GM11168 (cell line): Measurements from ENCODE around the gene COL26A1.

Experiments used
- in situ Hi-C: fragments of 300-500 bp; cut with MboI; formaldehyde crosslinking; loops from one replicate; pipeline ENCODE4 v1.12.0; 2022; ENCODE audit warnings: low sequenced_read_pairs; ENCODE audit not compliant: unreplicated experiment

COL26A1 gene

DNA sequence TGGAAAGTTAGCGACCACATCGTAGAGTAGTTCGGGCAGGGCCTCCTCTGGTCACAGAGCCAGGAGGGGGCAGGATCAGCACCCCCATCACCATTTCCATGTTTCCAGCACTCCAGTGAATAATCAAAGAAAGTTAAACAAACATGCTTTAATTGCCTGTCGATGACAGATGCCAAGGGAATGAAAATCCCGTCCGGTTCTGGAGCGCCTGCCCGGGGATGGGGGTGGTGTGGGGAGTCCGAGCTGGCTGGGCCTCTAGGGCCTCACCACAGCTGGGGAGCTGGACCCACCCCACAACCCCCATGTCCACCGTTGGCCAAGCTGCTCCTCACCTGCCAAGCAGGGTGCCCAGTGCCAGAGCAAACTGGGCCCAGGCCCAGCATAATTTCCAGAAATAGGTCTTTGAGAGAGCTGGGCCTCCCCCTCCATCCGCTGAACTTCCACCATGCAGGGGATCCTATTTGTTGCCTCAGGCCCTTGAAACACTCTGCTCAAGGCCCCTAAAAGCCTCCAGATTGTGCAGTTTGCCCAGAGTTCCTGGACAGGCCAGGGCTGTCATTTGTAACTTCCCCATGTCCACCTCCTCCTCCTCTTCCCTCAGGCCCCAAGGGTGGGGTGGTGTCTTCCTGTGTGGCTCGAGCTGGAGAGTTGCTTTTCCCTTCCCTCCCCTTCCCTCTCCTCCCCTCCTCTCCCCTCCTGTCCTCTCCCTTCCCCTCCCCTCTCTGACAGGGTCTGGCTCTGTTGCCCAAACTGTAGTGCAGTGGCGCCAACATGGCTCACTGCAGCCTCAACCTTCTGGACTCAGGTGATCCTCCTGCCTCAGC is 165.4 kb downstream of the COL26A1 start:
- in situ Hi-C loops: loop anchor here (25.0 kb wide), 1 partner anchor 859 kb away; the partner anchor contains the start of gene PRKRIP1

DNA sequence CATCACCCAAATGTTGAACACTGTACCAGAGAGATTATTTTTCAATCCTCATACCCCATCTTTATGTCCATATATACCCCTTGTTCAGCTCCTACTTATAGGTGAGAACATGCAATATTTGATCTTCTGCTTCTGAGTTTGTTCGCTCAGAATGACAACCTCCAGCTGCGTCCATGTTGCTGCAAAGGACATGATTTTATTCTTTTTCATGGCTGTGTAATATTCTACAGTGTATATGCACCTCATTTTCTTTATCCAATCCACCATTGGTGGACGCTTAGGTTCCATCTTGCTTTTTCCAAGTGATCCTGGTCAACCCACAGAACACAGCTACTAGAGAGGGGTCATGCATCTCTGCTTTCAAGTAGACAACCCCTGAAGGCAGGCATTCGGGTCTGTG is 166.9 kb downstream of the COL26A1 start:
- in situ Hi-C loops: loop anchor here (25.0 kb wide), 1 partner anchor 858 kb away; the partner anchor contains the start of gene PRKRIP1

DNA sequence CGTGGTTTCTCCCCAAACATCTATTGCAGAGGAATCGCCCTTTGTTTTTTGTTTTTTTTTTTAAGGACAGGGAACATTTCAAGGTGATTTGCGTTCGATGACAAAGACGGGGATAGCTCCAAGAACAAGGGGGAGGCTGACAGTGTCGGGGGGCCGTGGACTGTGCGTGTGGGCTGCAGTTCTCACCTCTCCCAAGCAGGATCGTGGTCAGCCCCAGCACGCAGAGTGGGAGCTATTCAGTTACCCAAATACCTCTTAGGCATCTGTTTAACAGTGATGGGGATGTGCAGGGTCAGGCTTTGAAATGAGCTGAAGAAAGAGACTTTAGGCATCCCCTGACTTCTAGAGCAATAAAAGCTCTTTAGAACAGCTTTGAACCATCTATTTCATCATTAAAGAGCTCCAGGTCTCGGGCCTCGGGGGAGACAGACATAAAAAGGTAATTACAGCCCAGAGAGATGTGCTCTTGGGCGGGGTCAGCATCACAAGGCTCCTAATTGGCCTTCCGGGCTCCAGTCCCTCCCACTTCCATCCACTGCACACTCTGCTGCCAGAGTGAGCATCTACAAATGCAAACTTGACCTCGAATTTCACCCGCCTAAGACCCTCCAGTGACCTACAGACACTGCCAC is 169.2 kb downstream of the COL26A1 start:
- in situ Hi-C loops: loop anchor here (25.0 kb wide), 1 partner anchor 855 kb away; the partner anchor contains the start of gene PRKRIP1

DNA sequence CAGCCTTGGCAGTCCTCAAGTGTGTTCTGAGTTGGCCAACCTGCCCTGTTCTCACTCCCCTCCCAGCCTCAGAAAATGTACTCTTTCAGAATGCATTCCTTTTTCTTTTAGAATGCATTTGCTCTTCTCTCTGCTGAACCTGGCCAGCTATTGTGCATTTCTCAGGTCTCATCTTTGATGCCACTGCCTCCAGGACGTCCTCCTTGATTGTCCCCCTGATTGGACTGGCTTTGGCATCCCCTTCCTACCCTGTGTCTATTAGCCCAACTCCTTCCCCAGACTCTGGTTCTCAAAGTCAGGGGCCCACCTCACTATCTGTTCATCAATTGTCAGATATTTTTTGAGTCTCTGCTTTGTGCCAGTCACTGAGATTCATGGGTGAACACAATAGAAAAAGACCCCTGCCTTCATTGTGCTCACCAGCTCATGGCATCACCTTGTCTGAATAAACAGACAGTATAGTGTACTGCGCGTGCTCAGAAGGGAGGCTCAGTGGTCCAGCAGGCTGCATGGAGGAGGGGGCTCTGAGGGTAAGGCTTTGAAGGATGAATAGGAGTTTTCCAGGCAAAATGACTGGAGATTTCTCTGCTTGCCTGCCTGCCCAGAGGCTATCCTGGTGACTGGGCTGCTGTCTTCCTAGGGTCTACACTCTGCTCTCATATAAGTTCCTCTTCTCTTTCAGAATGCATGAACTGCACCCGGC is 169.9 kb downstream of the COL26A1 start:
- in situ Hi-C loops: loop anchor here (25.0 kb wide), 1 partner anchor 855 kb away; the partner anchor contains the start of gene PRKRIP1

DNA sequence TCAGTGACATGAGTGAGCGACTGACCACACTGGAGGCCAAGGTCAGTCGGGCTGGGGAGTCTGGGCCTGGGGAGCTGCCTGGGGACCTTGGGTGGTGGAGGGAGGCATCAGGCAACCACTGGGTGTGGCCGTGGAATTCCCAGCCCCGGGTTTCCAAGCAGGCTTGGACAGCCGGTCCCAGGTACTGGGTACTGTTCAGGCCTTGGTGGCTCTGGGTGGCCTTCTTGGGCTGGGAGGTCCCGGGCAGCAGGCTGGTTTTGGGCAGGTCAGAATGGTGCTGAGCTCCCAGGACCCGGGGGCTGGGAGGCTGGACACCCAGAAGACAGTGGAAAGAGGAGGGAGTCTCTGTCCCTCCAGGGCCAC is 170.4 kb downstream of the COL26A1 start:
- in situ Hi-C loops: loop anchor here (25.0 kb wide), 1 partner anchor 854 kb away; the partner anchor contains the start of gene PRKRIP1

DNA sequence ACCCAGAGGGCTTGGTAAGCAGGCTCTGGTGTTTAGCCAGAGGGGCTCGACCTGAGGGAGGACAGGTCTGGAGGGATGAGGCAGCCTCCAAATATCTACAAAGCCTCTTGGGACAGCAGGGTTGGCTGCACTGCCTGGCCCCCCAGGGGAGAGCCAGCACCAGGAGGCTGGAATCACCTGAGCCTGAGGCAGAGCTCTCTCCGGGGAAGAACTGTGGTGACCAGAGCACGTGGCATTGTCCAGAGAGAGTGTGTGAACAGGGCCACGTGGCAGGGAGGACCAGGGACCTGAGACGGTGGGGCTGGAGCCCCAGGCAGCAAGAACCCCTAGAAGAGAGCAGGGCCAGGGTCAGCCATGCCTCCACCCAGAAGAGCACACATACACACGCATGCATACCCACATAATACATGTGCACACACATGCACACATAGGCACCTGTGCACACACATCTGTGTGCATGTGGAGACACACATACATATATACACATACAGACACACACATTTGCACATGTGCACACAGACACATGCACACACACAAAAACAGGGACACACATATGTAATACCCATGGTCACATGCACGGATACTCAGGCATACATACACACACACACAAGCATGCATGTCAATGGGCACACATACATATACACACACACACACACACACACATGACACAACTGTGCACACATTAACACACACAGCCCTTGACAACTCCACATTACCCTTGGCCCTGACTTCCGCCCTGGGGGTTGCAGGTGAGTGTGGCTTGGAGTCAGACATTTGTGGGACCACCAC is 171.5 kb downstream of the COL26A1 start:
- in situ Hi-C loops: loop anchor here (25.0 kb wide), 1 partner anchor 853 kb away; the partner anchor contains the start of gene PRKRIP1

DNA sequence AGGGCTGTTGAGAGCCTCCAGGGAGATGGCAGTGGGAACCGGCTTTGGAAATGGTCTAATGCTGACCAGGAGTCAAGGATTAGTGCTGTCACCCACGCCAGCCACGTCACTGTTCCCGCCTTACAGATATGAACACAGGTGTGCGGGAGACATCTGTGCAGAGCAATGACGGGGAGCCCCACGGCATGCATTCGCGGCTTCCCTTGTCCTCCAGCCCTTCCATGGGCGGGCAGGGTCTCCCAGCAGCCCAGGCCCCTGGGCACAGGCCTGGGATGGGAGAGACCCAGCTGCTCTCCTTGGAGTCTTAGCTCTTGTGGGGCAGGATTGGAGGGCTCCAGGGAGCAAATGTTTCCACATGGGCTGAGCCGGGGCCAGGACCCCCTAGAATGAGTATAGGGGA is 172.2 kb downstream of the COL26A1 start:
- in situ Hi-C loops: loop anchor here (25.0 kb wide), 1 partner anchor 852 kb away; the partner anchor contains the start of gene PRKRIP1

DNA sequence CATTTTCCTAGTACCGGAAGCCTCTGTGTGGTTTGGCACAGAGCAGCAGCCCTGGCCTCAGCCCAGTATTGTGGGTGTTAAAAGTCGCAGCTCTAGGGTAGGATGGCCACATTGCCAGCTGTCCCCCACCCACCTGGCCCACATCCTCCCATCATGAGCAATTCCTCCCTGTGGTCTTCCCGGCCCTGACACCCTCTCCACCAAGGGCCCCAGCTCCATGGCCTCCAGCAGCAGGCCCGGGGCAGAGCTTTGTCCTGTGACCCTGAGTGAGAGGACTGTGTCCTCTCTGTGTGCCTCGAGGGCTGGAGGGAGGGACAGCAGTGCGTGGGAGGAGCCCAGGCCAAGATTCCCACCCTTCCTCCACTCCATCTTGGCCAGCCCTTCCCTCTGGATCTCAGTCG is 172.7 kb downstream of the COL26A1 start:
- in situ Hi-C loops: loop anchor here (25.0 kb wide), 1 partner anchor 852 kb away; the partner anchor contains the start of gene PRKRIP1

DNA sequence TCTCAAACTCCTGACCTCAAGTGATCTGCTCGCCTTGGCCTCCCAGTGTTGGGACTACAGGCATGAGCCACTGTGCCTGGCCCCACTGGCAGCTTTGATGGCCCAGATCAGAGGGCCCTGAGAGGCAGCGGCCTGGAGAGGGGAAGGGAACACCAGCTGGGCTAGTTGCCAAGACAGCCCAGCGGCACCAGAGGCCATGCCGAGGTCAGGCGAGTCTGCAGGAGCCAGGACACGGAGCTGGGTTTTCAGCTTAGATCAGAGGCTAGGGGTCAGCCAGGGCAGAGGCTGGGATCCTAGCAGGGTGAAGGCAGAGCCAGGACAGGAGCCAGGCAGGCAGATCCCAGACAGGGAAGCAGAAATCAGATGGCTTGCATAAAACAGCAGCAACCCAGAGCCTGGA is 173.6 kb downstream of the COL26A1 start:
- in situ Hi-C loops: loop anchor here (25.0 kb wide), 1 partner anchor 851 kb away; the partner anchor contains the start of gene PRKRIP1

DNA sequence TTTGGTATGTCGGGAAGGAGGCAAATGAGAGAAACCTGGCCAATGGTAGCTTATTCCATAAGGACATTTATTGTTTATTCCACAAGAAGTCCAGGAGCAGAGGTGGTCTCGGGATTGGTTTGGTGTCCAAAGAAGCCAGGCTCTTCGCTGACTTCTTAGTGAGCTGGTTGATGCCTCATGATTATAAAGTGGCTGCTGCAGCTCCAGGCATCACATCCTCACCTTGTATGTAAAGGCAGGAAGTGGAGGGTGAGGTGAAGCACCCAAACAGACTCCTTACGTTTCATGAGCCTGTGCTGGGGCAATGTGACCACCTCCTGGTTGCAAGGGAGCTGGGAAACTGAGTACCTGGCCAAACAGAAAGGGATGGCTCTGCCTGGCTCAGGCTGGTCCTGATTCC is 174.0 kb downstream of the COL26A1 start:
- in situ Hi-C loops: loop anchor here (25.0 kb wide), 1 partner anchor 851 kb away; the partner anchor contains the start of gene PRKRIP1

DNA sequence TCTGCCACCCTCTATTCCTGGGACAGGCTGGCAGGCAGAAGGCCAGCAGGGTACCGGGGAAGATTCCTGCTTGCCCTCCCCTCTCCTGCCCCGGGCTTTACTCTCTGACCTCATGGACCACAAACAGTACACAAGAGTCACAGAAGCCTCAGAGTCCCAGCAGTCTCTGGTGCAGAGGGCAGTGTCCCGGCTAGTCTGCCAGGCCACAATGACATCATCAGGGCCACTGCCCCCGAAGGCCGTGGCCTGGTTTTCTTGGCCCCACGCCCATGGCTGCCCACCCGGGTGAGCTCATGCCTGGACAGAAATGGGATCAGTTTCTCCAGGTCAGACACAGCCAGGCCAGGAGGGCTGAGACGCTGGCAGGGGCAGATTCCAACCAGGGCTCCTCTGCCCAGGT is 174.5 kb downstream of the COL26A1 start:
- in situ Hi-C loops: loop anchor here (25.0 kb wide), 1 partner anchor 850 kb away; the partner anchor contains the start of gene PRKRIP1

DNA sequence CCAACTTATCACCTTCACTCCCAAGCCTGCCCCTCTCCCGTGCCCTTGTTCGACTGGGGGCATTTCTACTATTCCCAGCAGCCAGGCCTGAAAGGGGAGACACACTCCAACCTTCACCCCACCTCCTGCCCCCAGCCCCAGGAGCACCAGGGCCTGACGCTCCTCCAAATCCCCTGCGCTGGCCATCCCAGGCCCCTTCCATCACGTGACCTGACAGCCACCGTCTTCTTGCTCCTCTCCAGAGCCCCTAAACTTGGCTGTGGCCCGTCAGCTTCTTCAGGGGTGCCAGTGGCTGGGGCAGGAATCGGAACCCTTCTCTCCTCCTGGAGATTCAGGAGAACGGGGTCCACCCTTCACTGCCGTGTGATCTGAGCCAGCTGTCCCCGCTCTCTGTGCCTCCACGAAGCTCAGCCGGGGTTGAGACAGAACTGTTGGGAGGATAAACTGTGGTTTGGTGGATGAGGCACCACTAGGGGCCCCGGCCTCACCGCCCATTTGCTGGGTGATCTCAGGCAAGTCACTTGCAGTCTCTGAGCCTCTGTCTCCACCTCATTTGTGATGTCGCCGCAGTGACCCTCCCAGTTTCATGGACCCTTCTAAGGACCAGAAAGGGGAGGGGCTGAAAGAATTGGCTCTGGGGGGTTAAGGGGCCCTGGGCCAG is 175.4 kb downstream of the COL26A1 start:
- in situ Hi-C loops: loop anchor here (25.0 kb wide), 1 partner anchor 849 kb away; the partner anchor contains the start of gene PRKRIP1

DNA sequence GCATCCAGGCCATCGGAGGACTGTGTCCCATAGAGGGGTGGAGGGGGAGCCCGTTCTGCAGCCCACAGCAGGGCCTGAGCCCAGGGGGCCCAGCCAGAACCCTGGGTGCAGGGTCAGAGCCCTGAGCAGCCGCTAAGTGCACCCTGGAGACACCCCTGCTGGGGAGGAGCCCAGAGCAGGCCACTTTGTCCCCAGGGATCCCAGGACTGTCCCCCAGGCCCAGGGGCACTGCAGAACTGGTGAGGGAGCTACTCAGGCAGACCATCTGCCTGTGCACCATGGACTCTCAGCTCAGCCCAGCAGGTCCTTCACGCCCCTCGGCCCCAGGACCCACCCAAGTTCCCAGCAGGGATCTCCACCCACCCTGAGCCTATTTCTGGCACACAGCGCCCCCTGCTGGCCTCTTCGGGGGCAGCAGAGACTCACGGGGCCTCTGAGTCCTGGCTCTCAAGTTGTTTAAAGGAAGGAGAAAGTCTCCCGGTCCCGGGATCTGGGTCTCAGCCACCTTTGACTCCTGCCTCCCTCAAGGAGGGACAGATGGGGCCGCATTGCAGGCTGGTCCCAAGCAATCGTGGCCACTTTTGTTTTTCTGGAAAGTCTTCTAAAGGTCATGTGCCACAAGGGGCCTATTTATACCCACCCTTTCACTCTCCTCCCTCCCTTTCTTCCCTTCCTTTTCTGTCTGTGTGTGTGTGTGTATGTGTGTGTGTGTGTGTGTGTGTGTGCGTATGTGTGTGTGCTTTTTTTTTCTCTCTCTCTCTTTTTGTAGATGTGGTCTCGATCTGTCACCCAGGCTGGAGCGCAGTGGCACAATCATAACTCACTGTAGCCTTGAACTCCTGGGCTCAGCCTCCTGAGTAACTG is 176.2 kb downstream of the COL26A1 start:
- in situ Hi-C loops: loop anchor here (25.0 kb wide), 1 partner anchor 848 kb away; the partner anchor contains the start of gene PRKRIP1

DNA sequence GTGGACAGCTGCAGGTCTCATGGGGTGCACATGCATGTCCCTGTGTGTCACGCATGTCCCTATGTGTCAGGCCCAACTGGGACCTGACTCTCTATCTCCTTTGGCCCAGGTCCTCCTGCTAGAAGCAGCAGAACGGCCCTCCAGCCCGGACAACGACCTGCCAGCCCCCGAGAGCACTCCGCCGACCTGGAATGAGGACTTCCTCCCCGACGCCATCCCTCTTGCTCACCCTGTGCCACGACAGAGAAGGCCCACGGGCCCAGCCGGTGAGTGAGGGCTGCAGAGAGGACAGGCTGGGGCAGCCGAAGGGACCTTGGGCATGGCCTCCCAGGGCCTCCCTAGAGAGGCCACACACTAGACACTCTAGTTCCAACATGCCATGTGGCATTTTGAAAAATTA is 177.1 kb downstream of the COL26A1 start:
- in situ Hi-C loops: loop anchor here (5.0 to 25.0 kb wide), 2 partner anchors 728 to 848 kb away; partner anchors contain the start of gene PRKRIP1

DNA sequence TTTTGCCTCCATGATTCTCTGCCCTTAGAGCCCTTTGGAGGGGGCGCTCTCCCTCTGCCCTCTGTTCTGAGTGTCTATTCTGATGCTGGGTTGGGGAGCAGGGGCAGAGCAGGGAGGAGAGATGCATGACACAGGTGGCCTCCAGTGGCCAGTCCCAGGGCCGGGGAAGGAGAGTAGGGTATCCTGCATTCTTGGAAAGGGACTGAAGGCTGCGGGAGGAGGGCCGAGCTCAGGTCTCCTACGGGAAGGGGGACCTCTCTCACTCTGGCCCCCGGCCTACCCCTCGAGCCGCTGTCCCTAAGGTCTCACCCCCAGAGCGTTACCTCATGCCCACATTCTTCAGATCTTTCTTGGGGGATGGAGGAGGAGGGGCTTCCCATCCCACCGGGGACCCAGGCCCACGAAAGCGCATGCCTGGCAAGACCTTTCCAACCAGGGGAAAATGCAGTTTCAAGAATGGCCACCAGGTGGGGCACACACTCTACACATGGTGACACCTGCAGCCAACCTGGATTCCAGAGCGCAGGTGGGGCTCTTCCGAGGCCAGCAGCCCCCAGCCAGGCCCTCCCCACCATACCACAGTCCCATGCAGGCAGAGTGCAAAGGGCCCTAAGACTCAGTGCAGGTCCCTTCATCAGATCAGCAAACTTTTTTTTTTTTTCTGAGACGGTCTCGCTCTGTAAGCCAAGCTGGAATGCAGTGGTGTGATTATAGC is 180.0 kb downstream of the COL26A1 start:
- in situ Hi-C loops: loop anchor here (5.0 to 25.0 kb wide), 2 partner anchors 725 to 845 kb away; partner anchors contain the start of gene PRKRIP1

DNA sequence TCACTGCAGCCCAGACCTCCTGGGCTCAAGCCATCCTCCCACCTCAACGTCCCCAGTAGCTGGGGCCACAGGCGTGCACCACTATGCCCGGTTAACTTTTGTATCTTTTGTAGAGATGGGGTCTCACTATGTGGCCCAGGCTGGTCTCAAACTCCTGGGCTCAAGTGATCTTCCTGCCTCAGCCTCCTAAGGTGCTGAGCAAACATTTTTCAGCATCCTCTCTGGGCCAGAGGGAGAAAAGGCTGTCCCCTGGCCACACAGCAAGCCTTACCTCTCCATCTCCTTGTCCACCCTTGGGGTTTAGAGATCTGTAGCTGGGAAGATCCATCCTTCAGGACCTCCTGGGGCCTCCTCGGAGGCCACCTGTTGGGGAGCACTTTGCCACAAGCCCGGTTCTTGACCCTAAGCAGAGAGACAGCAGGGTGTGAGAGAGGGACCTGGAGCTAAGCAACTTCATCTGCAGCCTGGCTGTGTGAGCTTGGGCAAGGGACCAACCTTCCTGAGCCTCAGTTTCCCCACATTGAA is 180.6 kb downstream of the COL26A1 start:
- in situ Hi-C loops: loop anchor here (5.0 to 25.0 kb wide), 2 partner anchors 724 to 844 kb away; partner anchors contain the start of gene PRKRIP1

DNA sequence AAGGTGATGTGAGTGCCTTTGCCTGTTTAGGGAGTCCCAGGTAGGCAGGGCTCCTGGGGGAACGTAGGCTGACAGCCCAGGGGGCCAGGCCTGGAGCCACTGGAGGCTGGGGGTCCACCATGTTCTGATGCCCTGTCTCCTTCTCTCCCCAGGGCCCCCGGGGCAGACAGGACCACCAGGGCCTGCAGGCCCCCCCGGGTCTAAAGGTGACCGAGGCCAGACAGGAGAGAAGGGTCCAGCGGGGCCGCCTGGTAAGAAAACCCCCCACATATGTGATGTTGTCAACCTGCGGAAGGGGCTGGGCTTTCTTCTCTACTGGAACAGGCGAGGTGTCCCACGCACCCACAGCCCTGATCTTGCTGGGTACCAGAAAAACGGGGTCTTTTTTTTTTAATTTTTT is 181.2 kb downstream of the COL26A1 start:
- in situ Hi-C loops: loop anchor here (5.0 to 25.0 kb wide), 2 partner anchors 723 to 843 kb away; partner anchors contain the start of gene PRKRIP1
